Measurements from ENCODE around the gene KBTBD2. TPM values are rescaled to one million over a fixed set of nuclear protein-coding genes. Genes with fewer than 3 reads are reported as not detected.
"Not testable (repeated sequence)": the region's sequence is repeated elsewhere in the genome, so short reads cannot be mapped to it uniquely, and the experiment has no call there.

KBTBD2 gene
- polyA plus RNA-seq, 1 donor from 2014 or later, result 70.1 TPM

DNA sequence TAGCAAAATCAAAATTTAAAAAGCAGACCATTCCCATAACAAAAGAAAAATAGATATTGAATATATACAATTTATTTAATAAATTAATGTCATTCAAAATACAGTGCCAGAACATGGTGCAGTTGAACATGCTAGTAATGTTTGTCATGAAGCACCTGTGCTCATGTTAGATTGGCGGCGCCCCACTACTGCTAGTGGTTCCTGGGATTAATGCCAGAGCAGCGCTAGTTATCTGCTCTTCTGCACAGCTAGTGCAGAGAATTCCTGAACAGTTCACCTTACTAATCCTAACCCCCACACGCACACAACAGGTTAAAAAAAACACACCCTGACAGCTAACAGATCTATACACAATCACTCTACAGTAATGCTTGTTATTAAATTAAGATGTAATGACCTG, 23.4 kb downstream of the KBTBD2 start:
- Histone ChIP-seq H3K27me3 (ENCODE audit: insufficient read depth, low read depth, low read length) (no peaks in the 10 kb centered on the region), H3K36me3 (ENCODE audit: insufficient read depth, low read length) (peaks cover 24% of the 10 kb centered on the region), H3F3A (ENCODE audit: insufficient read depth, low read length, poor library complexity, severe bottlenecking) (no peaks in the 10 kb centered on the region), H3K4me2 (ENCODE audit: low read length) (no peak overlapping the region), H2AFZ (ENCODE audit: low read depth, low read length) (no peak overlapping the region), H3K27ac (ENCODE audit: low read length) (no peak overlapping the region), H3K4me3 (ENCODE audit: low read length) (no peak overlapping the region), H3K79me2 (replicated peaks; ENCODE audit: insufficient read depth, low read length) (peaks cover 4% of the 10 kb centered on the region), H3K9me3 (ENCODE audit: low read length) (no peaks in the 10 kb centered on the region), H3K9me2 (ENCODE audit: insufficient read depth, low read length) (no peaks in the 10 kb centered on the region), H4K20me1 (ENCODE audit: insufficient read depth) (no peaks in the 10 kb centered on the region), H3K9ac (ENCODE audit: low read length) (no peak overlapping the region)
- TF ChIP-seq, protein P1, sequence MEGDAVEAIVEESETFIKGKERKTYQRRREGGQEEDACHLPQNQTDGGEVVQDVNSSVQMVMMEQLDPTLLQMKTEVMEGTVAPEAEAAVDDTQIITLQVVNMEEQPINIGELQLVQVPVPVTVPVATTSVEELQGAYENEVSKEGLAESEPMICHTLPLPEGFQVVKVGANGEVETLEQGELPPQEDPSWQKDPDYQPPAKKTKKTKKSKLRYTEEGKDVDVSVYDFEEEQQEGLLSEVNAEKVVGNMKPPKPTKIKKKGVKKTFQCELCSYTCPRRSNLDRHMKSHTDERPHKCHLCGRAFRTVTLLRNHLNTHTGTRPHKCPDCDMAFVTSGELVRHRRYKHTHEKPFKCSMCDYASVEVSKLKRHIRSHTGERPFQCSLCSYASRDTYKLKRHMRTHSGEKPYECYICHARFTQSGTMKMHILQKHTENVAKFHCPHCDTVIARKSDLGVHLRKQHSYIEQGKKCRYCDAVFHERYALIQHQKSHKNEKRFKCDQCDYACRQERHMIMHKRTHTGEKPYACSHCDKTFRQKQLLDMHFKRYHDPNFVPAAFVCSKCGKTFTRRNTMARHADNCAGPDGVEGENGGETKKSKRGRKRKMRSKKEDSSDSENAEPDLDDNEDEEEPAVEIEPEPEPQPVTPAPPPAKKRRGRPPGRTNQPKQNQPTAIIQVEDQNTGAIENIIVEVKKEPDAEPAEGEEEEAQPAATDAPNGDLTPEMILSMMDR (IDR thresholded peaks at IDR 0.05; ENCODE audit: poor library complexity, severe bottlenecking), result no peak
- TF ChIP-seq EZH2 (IDR thresholded peaks at IDR 0.05; ENCODE audit: borderline replicate concordance, insufficient read depth, low read length, poor library complexity, severe bottlenecking) (no peak), MXI1 (conservative IDR thresholded peaks at IDR 0.05; ENCODE audit: poor library complexity, severe bottlenecking) (no peak), POLR2AphosphoS5 (IDR thresholded peaks at IDR 0.05) (no peak)

DNA sequence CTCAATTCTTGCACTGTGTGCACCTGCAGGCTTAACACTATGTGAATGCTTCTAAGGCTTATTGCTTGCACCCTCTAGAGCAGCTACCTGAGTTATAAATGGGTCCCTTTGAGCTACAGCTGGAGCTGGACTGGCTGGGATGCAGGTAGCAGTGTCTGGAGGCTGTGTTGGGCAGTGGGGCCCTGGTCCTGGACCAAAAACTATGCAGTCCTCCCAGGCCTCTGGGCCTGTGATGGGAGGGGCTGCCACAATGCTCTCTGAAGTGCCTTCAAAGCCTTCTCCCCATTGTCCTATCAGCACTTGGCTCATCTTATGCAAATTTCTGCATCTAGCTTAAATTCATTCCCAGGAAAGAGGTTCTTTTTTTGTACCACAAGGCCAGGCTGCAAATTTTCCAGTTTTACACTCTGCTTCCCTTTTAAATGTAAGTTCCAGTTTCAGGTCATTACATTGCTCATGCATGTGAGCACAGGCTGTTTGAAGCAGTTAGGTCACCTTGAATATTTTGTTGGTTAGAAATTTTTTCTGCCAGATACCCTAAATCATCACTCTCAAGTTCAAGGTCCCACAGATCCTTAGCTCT, 26.0 kb downstream of the KBTBD2 start:
- Histone ChIP-seq H3K27me3 (ENCODE audit: insufficient read depth, low read depth, low read length) (no peaks in the 10 kb centered on the region), H3K9me3 (ENCODE audit: low read length) (no peaks in the 10 kb centered on the region), H3K9me2 (ENCODE audit: insufficient read depth, low read length) (no peaks in the 10 kb centered on the region), H4K20me1 (ENCODE audit: insufficient read depth) (no peaks in the 10 kb centered on the region), H3K27ac (ENCODE audit: low read length) (no peak overlapping the region), H3K79me2 (replicated peaks; ENCODE audit: insufficient read depth, low read length) (no peaks in the 10 kb centered on the region), H3K4me3 (ENCODE audit: low read length) (no peak overlapping the region), H3F3A (ENCODE audit: insufficient read depth, low read length, poor library complexity, severe bottlenecking) (no peaks in the 10 kb centered on the region), H3K36me3 (ENCODE audit: insufficient read depth, low read length) (peaks cover 22% of the 10 kb centered on the region), H2AFZ (ENCODE audit: low read depth, low read length) (no peak overlapping the region), H3K4me2 (ENCODE audit: low read length) (no peak overlapping the region), H3K9ac (ENCODE audit: low read length) (no peak overlapping the region)
- TF ChIP-seq EZH2 (IDR thresholded peaks at IDR 0.05; ENCODE audit: borderline replicate concordance, insufficient read depth, low read length, poor library complexity, severe bottlenecking) (no peak), TAF1 (IDR thresholded peaks at IDR 0.05; ENCODE audit: low read depth) (no peak), SMC3 (conservative IDR thresholded peaks at IDR 0.05; ENCODE audit: poor library complexity) (no peak), MXI1 (conservative IDR thresholded peaks at IDR 0.05; ENCODE audit: poor library complexity, severe bottlenecking) (no peak)
- TF ChIP-seq, protein P1 (IDR thresholded peaks at IDR 0.05; ENCODE audit: poor library complexity, severe bottlenecking), result no peak
- TF ChIP-seq, protein P2, sequence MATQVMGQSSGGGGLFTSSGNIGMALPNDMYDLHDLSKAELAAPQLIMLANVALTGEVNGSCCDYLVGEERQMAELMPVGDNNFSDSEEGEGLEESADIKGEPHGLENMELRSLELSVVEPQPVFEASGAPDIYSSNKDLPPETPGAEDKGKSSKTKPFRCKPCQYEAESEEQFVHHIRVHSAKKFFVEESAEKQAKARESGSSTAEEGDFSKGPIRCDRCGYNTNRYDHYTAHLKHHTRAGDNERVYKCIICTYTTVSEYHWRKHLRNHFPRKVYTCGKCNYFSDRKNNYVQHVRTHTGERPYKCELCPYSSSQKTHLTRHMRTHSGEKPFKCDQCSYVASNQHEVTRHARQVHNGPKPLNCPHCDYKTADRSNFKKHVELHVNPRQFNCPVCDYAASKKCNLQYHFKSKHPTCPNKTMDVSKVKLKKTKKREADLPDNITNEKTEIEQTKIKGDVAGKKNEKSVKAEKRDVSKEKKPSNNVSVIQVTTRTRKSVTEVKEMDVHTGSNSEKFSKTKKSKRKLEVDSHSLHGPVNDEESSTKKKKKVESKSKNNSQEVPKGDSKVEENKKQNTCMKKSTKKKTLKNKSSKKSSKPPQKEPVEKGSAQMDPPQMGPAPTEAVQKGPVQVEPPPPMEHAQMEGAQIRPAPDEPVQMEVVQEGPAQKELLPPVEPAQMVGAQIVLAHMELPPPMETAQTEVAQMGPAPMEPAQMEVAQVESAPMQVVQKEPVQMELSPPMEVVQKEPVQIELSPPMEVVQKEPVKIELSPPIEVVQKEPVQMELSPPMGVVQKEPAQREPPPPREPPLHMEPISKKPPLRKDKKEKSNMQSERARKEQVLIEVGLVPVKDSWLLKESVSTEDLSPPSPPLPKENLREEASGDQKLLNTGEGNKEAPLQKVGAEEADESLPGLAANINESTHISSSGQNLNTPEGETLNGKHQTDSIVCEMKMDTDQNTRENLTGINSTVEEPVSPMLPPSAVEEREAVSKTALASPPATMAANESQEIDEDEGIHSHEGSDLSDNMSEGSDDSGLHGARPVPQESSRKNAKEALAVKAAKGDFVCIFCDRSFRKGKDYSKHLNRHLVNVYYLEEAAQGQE (IDR thresholded peaks at IDR 0.05; ENCODE audit: borderline replicate concordance), result no peak

DNA sequence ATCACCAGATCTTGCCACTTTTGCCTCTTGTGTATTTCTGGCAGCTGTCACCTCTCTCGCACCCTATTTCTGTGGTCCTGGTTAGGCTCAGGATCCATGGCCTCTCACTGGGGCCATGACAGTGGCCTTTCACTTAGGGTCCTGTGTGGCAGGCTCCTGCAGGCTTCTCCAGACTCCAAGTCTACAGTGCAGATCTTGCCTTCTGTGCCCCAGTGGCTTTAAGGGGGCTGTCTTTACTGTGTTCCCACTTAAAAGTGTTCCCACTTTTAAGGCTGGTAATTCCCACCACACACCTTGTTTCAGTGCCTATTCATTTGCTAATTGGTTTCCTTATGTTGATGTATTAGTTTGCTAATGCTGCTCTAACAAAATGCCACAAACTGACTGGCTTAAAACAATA, 27.7 kb downstream of the KBTBD2 start:
- H4K20me1 ChIP-seq (ENCODE audit: insufficient read depth); H3K4me2 ChIP-seq (ENCODE audit: low read length); H3K9me2 ChIP-seq (ENCODE audit: insufficient read depth, low read length); H3K27me3 ChIP-seq (ENCODE audit: insufficient read depth, low read depth, low read length); H2AFZ ChIP-seq (ENCODE audit: low read depth, low read length); H3K9me3 ChIP-seq (ENCODE audit: low read length); H3F3A ChIP-seq (ENCODE audit: insufficient read depth, low read length, poor library complexity, severe bottlenecking); H3K9ac ChIP-seq (ENCODE audit: low read length); H3K27ac ChIP-seq (ENCODE audit: low read length); H3K79me2 ChIP-seq (replicated peaks; ENCODE audit: insufficient read depth, low read length); H3K36me3 ChIP-seq (ENCODE audit: insufficient read depth, low read length); H3K4me3 ChIP-seq (ENCODE audit: low read length): not testable (repeated sequence)
